Neural cell (in vitro differentiated cells): ENCODE measurements around the gene MYL12A. TPM values are rescaled to one million over a fixed set of nuclear protein-coding genes. Genes with fewer than 3 reads are reported as not detected.

Experiments used
- H2AFZ ChIP-seq: fragments of 200-600, 300-800 bp; sonication (generic), shearing (Covaris generic); 2 replicates; pipeline ENCODE4 v1.6.0; 2014; ENCODE audit warnings: low read depth, mild to moderate bottlenecking, antibody characterized with exemption, low read length, moderate library complexity
- H3F3A ChIP-seq: fragments of 200-600 bp; shearing (Covaris generic); 2 replicates; pipeline ENCODE4 v1.6.1; 2016; ENCODE audit warnings: mild to moderate bottlenecking, moderate library complexity, mixed read lengths, antibody characterized with exemption, low read length; ENCODE audit not compliant: insufficient read depth, poor library complexity, severe bottlenecking
- H3K27ac ChIP-seq: fragments of 200-600, 300-800 bp; sonication (generic), shearing (Covaris generic); 2 replicates; pipeline ENCODE4 v1.5.1; 2014; ENCODE audit warnings: mild to moderate bottlenecking, low read length, moderate library complexity
- H3K27me3 ChIP-seq: fragments of 300-800, 200-600 bp; sonication (generic), shearing (Covaris generic); 2 replicates; pipeline ENCODE4 v1.6.0; 2014; ENCODE audit warnings: mild to moderate bottlenecking, low read depth, low read length, moderate library complexity; ENCODE audit not compliant: insufficient read depth
- H3K36me3 ChIP-seq: fragments of 300-800, 200-600 bp; sonication (generic), shearing (Covaris generic); 2 replicates; pipeline ENCODE4 v1.5.1; 2014; ENCODE audit warnings: mild to moderate bottlenecking, antibody characterized with exemption, low read length, moderate library complexity; ENCODE audit not compliant: insufficient read depth
- H3K4me2 ChIP-seq: fragments of 300-800, 200-600 bp; sonication (generic), shearing (Covaris generic); 2 replicates; pipeline ENCODE4 v1.6.0; 2014; ENCODE audit warnings: mild to moderate bottlenecking, low read length
- H3K4me3 ChIP-seq: fragments of 300-800, 200-600 bp; sonication (generic), shearing (Covaris generic); 2 replicates; pipeline ENCODE4 v1.5.1; 2014; ENCODE audit warnings: mild to moderate bottlenecking, low read length, moderate library complexity
- H3K79me2 ChIP-seq: fragments of 200-600 bp; shearing (Covaris generic); replicated peaks from 2 replicates; pipeline ENCODE4 v1.6.0; 2014; ENCODE audit warnings: mild to moderate bottlenecking, low read length, moderate library complexity; ENCODE audit not compliant: insufficient read depth
- H3K9ac ChIP-seq: fragments of 300-800, 200-600 bp; sonication (generic), shearing (Covaris generic); 2 replicates; pipeline ENCODE4 v1.6.1; 2016; ENCODE audit warnings: mild to moderate bottlenecking, low read length, mixed read lengths
- H3K9me2 ChIP-seq: fragments of 200-600 bp; shearing (Covaris generic); 2 replicates; pipeline ENCODE4 v1.6.1; 2016; ENCODE audit warnings: mild to moderate bottlenecking, low read length, mixed read lengths; ENCODE audit not compliant: insufficient read depth
- H3K9me3 ChIP-seq: fragments of 200-600, 300-800 bp; sonication (generic), shearing (Covaris generic); 2 replicates; pipeline ENCODE4 v1.6.1; 2016; ENCODE audit warnings: mild to moderate bottlenecking, mixed run types, low read length, moderate library complexity, mixed read lengths
- H4K20me1 ChIP-seq: fragments of 200-600 bp; shearing (Covaris generic); 2 replicates; pipeline ENCODE4 v1.6.1; 2016; ENCODE audit warnings: mild to moderate bottlenecking, mixed run types; ENCODE audit not compliant: insufficient read depth
- EP300 ChIP-seq: fragments of 450-650 bp; conservative IDR thresholded peaks from 2 replicates; pipeline ENCODE4 v1.6.1; 2014; ENCODE audit warnings: antibody characterized with exemption, mild to moderate bottlenecking, moderate library complexity; ENCODE audit not compliant: poor library complexity, severe bottlenecking
- EZH2 ChIP-seq: fragments of 200-600, 300-800 bp; shearing (Covaris generic), sonication (generic); IDR thresholded peaks from 2 replicates; pipeline ENCODE4 v1.6.1; 2014; ENCODE audit warnings: antibody characterized with exemption, low read length, borderline replicate concordance, mild to moderate bottlenecking; ENCODE audit not compliant: insufficient read depth, poor library complexity, severe bottlenecking
- MXI1 ChIP-seq: fragments of 450-650 bp; conservative IDR thresholded peaks from 2 replicates; pipeline ENCODE4 v1.6.1; 2014; ENCODE audit warnings: antibody characterized with exemption, mild to moderate bottlenecking; ENCODE audit not compliant: poor library complexity, severe bottlenecking
- POLR2AphosphoS5 ChIP-seq: IDR thresholded peaks from 2 replicates; pipeline ENCODE4 v1.6.1; 2012
- RAD21 ChIP-seq: fragments of 450-650 bp; conservative IDR thresholded peaks from 2 replicates; pipeline ENCODE4 v1.6.1; 2014; ENCODE audit warnings: antibody characterized with exemption, mild to moderate bottlenecking, moderate library complexity
- SMC3 ChIP-seq: fragments of 450-650 bp; conservative IDR thresholded peaks from 2 replicates; pipeline ENCODE4 v1.6.1; 2014; ENCODE audit warnings: antibody characterized with exemption, mild to moderate bottlenecking, moderate library complexity; ENCODE audit not compliant: poor library complexity
- TAF1 ChIP-seq: IDR thresholded peaks from 2 replicates; pipeline ENCODE4 v1.6.1; 2012; ENCODE audit warnings: low read depth
- polyA plus RNA-seq: library from polyadenylated mRNA; depleted of rRNA; stranded (reverse); fragments of >200 nt; gene quantifications from 2 replicates; pipeline ENCODE4 v1.2.3, GENCODE V29; 2014
- TF ChIP-seq, protein P1 (sequence below): IDR thresholded peaks from 2 replicates; pipeline ENCODE4 v1.6.1; 2012; ENCODE audit warnings: borderline replicate concordance
- TF ChIP-seq, protein P2 (sequence below): fragments of 450-650 bp; IDR thresholded peaks from 2 replicates; pipeline ENCODE4 v1.5.1; 2014; ENCODE audit warnings: antibody characterized with exemption, mild to moderate bottlenecking, moderate library complexity; ENCODE audit not compliant: poor library complexity, severe bottlenecking

The MYL12A gene
- polyA plus RNA-seq, 1 donor from 2014 or later, result 62.7 TPM

DNA sequence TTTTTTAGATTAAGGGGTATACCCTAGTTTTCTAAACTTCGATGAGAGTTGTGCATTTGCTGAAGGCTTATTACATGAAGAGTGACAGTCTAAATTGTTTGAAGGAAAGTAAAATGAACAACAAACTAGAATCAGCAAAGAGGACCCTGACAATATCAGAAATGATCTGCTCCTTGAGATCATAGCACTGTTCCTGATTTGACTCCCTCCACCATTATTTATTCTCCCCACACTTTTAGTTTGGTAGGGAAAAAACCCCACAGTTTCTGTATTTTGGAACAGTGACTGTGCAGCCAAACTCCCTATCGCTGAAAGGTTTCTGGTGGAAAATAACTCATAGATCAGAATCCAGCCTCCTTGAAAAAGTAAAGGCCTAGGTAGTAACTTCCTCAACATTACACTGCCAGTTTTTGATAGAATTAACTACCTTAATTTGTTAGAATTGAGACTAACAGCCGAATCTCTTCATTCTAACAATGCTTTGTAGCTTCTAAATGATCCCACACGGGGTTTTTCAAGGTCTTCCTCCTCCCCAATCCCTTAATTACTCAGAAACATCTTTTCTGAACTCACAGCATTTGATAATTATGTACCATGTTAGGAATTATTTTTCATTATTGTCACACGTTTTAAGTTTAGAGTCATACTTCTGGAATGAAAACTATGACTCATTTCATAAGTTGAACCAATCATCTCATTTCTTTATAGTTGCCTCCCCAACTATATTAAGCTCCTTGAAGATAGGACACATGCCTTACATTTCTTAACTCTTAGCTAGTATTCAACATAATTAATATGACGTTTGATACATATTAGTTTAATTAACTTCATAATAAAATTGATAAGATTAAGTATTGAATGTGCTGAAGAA lies 2.9 kb downstream of the MYL12A start:
- Histone ChIP-seq H3F3A (no peaks in the 10 kb centered on the region), H3K4me3 (no peak overlapping the region), H2AFZ (no peak overlapping the region), H3K27me3 (no peaks in the 10 kb centered on the region), H4K20me1 (no peaks in the 10 kb centered on the region), H3K9me2 (no peaks in the 10 kb centered on the region), H3K27ac (no peak overlapping the region), H3K4me2 (no peak overlapping the region), H3K79me2 (peaks cover 27% of the 10 kb centered on the region), H3K9ac (no peak overlapping the region), H3K9me3 (no peaks in the 10 kb centered on the region), H3K36me3 (no peaks in the 10 kb centered on the region)
- TF ChIP-seq, protein P1, sequence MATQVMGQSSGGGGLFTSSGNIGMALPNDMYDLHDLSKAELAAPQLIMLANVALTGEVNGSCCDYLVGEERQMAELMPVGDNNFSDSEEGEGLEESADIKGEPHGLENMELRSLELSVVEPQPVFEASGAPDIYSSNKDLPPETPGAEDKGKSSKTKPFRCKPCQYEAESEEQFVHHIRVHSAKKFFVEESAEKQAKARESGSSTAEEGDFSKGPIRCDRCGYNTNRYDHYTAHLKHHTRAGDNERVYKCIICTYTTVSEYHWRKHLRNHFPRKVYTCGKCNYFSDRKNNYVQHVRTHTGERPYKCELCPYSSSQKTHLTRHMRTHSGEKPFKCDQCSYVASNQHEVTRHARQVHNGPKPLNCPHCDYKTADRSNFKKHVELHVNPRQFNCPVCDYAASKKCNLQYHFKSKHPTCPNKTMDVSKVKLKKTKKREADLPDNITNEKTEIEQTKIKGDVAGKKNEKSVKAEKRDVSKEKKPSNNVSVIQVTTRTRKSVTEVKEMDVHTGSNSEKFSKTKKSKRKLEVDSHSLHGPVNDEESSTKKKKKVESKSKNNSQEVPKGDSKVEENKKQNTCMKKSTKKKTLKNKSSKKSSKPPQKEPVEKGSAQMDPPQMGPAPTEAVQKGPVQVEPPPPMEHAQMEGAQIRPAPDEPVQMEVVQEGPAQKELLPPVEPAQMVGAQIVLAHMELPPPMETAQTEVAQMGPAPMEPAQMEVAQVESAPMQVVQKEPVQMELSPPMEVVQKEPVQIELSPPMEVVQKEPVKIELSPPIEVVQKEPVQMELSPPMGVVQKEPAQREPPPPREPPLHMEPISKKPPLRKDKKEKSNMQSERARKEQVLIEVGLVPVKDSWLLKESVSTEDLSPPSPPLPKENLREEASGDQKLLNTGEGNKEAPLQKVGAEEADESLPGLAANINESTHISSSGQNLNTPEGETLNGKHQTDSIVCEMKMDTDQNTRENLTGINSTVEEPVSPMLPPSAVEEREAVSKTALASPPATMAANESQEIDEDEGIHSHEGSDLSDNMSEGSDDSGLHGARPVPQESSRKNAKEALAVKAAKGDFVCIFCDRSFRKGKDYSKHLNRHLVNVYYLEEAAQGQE, result no peak
- no peak for TF ChIP-seq POLR2AphosphoS5
- TF ChIP-seq, protein P2, sequence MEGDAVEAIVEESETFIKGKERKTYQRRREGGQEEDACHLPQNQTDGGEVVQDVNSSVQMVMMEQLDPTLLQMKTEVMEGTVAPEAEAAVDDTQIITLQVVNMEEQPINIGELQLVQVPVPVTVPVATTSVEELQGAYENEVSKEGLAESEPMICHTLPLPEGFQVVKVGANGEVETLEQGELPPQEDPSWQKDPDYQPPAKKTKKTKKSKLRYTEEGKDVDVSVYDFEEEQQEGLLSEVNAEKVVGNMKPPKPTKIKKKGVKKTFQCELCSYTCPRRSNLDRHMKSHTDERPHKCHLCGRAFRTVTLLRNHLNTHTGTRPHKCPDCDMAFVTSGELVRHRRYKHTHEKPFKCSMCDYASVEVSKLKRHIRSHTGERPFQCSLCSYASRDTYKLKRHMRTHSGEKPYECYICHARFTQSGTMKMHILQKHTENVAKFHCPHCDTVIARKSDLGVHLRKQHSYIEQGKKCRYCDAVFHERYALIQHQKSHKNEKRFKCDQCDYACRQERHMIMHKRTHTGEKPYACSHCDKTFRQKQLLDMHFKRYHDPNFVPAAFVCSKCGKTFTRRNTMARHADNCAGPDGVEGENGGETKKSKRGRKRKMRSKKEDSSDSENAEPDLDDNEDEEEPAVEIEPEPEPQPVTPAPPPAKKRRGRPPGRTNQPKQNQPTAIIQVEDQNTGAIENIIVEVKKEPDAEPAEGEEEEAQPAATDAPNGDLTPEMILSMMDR, result no peak
- no peak for TF ChIP-seq TAF1
- TF ChIP-seq RAD21, result no peak
- TF ChIP-seq EP300, result no peak
- TF ChIP-seq EZH2, result no peak
- no peak for TF ChIP-seq MXI1
- no peak for TF ChIP-seq SMC3

DNA sequence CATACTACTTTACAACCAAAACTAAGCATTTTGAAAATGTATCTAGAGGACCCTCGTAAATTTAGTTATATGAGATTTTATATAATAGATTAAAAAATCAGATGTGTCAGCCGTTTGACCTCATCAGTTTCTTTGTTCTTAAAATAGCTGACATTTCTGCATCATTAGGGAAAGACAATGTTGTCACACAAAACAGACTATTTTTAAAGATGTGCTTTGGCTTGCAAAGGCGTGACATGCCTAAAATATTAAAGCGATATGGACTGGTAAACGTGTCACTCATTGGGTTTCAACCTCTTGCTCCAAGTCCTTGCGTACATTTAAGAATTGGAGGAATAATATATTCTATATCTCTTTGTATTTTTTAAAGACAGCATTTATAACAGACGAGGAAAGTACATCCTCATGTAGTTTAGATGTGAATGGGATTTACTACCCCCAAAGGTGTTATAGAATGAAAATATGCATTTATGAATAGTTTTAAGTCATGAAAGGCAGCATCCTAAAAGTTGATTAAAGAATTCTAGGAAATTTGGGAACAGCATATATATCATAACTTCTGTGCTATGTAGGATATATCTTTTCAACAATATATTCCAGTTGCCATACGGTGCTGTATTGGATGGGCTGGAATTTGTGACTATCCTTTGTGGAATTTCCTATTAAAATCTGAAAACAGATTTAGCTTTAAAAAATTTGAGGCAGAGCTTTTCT lies 3.8 kb downstream of the MYL12A start:
- no peak overlapping the region for H2AFZ ChIP-seq
- no peaks in the 10 kb centered on the region for H3K9me3 ChIP-seq
- TF ChIP-seq EZH2, result no peak
- no peak for TF ChIP-seq MXI1
- TF ChIP-seq, protein P2, result no peak
- no peak for TF ChIP-seq TAF1
- TF ChIP-seq SMC3, result no peak
- no peak for TF ChIP-seq EP300
- TF ChIP-seq POLR2AphosphoS5, result no peak
- TF ChIP-seq, protein P1, result no peak
- peaks cover 27% of the 10 kb centered on the region for H3K79me2 ChIP-seq
- H3K9ac ChIP-seq, result no peak overlapping the region
- no peak overlapping the region for H3K4me2 ChIP-seq
- no peak overlapping the region for H3K4me3 ChIP-seq
- no peaks in the 10 kb centered on the region for H3K36me3 ChIP-seq
- no peaks in the 10 kb centered on the region for H3F3A ChIP-seq
- H3K9me2 ChIP-seq, result no peaks in the 10 kb centered on the region
- H4K20me1 ChIP-seq, result no peaks in the 10 kb centered on the region
- H3K27me3 ChIP-seq, result no peaks in the 10 kb centered on the region
- H3K27ac ChIP-seq, result no peak overlapping the region
